Activated T-helper 1 cell treated with Interleukin-2 at 50 U/mL for 16 hours (primary cell): ENCODE results near the gene HOXA6.

ENCODE experiments used
- DNase-seq: peaks from one replicate; pipeline ENCODE4 v3.0.0-alpha.2; 2020; ENCODE audit warnings: low read depth

HOXA6 gene

DNA sequence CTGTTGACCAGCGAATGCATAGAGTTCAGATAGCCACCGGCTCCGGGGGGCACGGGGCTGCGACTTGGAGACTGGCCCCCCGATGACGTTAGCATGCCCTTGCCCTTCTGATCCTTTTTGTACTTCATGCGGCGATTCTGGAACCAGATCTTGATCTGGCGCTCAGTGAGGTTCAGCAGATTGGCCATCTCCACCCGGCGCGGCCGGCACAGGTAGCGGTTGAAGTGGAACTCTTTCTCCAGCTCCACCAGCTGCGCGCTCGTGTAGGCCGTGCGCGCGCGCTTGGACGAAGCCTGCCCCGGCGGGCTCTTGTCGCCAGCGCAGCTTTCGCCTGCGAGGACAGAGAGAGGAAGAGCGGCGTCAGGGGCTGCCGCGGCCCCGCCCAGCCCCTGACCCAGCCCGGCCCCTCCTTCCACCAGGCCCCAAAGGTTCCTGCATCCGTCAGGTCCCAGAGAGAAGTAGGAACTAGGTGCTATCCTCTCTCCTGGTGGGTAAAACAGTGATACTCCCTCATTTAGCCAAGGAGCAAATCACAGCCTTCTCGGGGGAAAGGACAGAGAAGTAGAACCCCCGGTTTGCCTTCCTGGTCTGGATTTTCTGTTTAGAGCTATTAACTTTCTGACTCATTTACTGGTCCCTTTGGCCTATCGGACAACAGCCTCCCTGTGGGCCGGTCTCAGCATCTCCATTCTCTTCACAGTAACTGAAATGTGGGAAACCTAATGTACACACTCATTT lies 39.0 kb downstream of the HOXA6 start:
- no peak for DNase-seq

DNA sequence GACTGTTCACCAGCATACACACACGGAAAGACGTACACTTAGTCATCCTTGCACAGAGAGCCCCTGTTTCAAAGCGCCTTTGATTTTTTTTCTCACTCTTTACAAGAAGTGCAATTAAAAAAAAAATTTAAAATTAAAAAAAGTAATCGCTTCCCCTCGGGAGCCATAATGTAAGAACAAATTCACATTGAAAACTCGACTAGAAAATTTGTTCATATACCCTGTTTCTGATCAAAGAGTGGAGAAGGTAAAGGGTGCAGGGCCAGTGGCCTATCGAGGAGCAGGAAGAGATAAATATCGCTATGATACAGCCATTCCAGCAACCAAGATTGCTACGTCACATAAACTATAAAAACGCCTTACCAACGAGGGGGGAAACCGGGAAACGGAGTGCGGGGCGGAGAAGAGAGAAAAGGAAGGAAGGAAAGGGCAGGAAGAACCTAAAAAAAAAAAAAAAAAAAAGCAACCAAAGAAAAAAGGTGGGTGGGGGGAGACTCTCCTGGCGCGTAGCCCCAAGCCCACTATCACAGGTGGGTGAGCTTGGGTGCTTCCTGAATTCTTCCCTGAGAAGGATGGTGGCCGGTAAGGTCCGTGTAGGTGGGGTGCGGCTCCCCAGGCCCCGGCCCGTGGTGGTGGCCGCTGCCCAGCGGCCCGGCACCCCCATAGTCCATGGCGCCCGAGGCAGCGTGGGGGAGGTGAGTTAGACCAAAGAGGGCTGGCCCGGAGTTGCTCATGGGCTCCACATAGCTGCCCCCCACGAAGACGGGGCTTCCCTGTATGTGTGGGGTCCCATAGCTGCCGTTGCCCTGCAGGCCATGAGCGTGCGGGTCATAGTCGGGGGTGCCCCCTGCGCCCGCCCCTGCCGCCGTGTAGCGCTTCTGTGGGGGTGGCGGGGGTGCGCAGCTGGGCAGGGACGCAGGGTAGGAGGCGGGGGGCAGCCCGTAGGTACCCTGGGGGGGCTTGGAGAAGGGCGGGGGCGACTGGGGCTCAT lies 39.9 kb downstream of the HOXA6 start:
- no peak for DNase-seq

DNA sequence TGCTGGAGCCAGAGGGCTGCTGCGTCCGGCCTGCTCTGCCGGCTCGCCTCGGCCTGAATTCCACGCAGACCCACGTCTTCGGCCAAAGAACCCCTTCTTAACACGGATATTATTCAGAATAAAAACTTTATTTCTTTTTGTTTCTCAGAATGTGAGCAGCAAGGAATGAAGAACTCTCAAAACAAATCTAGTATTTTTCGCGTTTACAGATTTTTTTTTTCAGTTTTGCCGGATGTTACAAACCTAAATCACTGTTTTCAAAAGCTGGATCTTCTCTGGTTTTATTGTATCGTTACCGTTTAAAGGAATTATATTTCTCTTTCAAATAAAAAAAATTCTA lies 40.7 kb downstream of the HOXA6 start:
- DNase-seq, result no peak

DNA sequence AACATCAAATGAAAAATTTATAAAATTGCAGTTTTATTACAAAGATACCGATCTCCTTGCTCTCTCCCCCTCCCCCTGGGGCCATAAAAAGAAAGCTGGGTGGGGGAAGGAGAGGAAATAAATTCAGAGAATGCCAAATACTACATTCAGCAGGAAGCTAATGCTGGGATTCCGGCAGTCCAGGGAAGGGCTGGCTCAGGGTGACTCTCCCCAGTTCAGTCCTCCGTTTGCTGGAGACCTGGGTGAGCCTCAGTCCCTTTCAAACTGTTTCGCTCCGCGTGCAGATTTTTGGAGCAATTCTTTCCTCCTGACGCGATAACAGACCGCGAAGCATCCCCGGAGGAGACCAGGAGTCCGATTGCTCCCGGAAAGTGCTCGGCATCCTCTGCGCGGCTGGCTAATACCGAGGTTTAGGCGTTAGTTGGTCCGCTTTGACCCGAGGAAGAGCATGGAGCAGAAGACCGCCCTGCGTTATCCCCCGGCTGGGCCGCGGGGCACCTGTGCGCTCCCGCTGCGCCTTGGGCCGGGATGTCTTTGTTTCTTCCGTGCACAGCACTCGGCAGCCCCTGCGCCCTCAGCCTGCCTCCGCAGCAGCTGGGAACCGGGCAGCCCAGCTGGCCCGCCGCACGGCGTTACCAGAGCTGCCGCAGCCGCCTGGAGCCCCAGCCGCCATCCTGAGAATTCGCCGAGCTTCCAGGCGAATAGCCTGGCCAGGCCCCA lies 41.2 kb downstream of the HOXA6 start:
- DNase-seq, result no peak

DNA sequence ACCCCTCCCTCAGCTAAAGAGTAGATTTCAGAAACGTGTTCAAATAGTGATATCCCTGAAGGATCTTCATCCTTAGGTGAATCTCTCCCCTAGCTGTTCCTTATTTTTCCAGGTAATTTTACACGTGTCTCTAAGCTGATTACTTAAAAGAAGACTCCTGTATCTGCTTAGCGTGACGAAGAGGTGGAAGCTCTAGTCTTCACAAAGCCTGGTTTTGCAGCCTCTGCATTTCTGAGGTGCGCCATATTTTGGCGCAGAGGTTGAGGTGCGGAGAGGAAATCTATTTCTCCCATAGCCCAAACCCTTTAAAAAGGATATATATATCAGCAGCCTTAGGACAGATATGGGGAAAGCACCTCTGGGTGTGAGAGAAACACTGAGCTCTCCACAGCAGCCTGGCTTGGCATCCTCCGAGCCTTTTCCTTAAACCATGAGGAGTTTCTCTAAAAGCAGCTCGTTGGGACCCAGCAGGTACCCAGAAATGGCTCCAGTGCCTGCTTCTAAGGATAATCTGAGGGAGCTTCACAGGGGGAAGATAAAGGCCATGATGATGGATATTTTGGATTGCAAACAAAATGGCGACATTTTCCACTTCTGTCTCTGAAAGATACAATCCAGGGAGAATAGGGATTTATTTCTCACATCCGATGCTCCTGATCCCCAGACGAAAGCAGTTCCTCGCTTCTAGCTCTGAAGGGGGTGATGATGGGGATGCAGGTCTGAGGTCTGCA lies 42.1 kb downstream of the HOXA6 start:
- no peak for DNase-seq

GRCh38 chr7:27104341-27105058 lies 43.1 kb downstream of the HOXA6 start:
- no peak for DNase-seq

GRCh38 chr7:27103489-27104226 lies 43.9 kb downstream of the HOXA6 start:
- DNase-seq, result no peak

- no peak for DNase-seq
Measured at GRCh38 chr7:27102581-27103442, 44.8 kb downstream of the HOXA6 start, which contains the start of gene HOXA2. HOXA2 (minus strand) TSS chr7:27102683; CDS start chr7:27102500, 183 bp downstream.

DNA sequence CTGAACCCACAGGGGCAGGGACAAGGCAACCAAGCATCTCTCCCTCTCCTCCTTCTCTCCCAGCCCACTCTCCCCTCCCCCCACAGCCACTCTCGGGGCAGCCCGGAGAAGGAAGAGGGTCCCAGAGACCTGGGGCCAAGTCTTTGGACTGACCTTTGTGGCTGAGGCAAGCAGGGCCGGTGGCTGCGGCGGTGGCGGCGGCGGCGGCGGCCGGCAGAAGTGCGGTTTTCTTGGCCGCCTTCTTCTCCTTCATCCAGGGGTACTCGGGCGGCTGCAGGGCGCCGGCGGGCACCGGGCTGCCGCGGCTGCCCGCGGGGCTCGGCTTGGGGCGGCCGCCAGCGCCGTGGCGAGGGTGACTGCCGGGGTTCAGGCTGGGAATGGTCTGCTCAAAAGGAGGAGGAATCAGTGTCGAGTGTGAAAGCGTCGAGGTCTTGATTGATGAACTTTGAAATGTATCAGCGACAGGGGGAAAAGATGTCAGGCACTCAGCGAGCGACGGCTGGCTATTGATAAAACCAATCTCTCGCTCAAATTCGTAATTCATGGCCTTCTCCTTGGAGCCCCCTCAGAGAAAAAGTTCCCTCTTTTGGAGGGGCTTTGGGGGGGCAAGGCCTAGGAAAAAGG lies 45.5 kb downstream of the HOXA6 start:
- DNase-seq, result no peak

DNA sequence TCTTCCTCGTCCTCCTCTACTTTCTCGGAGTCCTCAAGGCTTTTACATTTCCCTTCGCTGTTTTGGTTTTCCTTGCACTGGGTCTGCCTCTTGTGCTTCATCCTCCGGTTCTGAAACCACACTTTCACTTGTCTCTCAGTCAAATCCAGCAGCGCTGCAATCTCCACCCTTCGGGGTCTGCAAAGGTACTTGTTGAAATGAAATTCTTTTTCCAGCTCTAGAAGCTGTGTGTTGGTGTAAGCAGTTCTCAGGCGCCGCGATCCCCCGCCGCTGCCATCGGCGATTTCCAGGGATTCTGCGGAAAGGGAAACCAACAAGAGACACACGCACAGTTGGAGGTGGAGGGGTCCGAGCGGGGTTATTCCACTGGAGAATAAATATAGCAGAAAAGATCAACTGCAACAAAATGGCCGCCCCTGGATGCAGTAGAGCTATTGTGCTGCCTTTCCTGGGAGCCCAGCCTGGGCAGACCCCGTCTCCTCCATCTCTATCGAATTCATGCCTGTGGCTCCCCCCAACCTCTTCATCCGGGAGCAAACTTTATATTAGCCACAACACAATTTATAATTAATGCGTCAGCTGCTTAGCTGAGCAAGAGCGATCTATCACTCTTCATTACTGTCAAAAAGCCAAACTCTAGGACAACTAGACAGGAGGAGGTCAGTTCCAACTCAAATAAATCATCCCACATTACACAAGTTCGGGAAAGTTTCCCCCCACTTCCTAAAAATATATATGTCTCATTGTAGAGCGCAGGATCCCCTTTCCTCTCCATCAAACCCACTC lies 46.2 kb downstream of the HOXA6 start:
- DNase-seq, result no peak

DNA sequence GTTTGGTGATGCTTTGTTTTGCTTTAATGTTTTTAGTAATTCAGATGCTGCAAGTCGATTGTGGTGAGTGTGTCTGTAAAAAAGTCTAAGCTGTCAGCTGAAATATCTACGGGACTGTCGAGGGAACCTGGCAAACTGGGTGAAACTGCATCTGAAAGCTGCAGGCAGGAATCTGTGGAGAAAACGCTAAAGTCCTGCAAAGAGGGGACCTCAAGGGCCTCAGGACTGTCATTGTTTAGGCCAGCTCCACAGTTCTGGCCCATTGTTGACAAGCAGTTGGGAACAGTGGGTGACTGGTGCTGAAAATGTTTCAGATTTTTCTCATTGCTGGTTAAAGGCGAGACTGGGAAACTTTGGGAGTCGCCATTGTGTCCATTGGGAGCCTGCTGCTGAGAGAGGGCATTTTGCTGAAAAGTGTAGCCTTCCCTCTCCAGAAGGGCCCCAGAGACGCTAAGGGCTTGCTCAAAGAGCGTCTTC lies 46.8 kb downstream of the HOXA6 start:
- DNase-seq, result no peak

- DNase-seq, result no peak
Measured at GRCh38 chr7:27099453-27100370, 47.9 kb downstream of the HOXA6 start.

DNA sequence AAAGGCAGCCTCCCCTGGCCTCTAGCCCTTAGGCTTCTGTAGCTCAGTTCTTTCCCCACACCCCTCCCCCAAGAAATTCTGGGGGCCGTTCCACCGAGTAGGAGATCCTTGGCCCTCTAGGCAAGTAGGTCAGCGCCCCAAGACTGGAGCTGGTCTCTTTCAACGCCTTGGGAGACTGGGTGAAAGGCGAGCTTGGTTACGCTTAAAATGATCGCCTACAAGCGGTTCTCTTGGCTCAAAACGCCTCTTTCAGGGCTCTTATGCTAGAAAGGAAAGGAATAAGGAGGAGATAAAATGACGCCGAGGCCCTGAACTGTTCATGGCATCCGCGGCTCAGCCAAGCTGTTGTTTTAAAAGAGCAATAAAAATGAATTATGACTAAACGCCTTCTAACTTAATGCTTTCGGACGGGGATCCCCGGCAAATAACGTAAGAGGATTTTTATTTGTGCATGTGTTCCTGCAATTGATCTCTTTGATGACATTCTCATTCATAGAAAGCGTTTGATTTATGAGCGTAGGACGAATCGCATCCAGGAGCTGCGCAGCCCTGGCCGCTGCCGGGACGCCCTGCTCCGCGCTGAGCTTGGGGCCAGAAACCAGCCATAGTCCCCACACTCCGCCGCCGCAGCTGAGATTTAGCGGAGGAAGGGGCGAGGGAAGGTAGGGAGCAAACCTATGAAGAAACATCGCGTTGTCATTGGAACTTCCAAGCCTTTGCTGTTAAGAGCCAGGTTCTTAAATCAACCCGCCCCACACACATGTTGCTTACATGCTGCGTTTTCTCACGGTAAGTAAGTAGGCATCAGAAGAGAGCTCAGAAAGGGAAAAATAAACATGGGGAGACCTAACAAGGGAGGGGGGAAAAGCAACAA lies 48.8 kb downstream of the HOXA6 start:
- DNase-seq, result no peak

DNA sequence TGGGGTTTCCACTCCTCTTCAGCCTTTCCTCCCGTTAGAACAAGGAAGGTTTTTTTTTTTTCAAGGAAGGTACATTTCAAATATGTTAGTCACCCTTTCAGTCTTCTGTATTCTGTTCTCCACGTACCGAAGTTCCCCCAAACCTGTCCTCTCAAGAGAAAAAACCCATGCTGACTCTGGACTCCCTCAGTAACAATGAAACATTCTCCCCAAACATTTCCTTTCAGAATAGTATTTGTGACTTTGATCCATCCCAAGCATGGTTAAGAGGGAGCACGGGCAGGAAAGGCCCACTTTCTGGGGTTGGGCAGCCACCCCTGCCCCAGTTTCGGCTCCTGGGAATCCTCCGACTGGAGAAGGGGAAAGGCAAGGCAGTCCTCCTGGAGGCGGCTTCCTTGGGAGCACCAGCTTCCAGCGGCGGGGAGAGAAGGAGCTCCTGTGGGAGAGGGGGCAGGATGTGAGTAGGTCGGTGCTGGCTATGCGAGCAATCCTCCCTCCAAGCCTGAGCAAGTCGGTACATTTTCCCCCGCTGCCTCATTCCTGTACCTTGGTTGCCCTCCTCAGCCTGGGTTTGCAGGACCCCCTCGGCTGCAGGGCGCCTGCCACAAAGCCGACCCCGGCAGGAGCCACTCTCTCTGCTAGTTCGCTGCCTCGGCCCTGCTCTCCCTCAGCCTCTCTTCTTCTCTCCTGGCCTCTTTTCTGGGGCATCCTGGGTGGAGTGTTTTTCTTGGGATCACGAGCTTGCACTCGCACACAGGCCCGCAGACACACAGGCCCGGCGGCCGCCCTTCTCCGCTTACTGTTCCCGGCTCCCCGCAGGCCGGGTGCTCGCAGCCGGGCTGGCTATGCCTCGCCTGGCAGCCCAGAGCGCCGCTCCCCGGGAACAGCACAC lies 49.6 kb downstream of the HOXA6 start:
- DNase-seq, result no peak
